ENCODE measurements around the gene INAVA. TPM values are rescaled to one million over a fixed set of nuclear protein-coding genes. Genes with fewer than 3 reads are reported as not detected.
A peak's percentile ranks its signal among the peaks of the same experiment; 100 is the strongest.

Gene INAVA
- total and polyA plus RNA-seq, 2 of the 13 experiments (the other 11 are each of a cell fraction or from before 2014, with no cell fraction given), result 6.0 to 13.5 TPM

DNA sequence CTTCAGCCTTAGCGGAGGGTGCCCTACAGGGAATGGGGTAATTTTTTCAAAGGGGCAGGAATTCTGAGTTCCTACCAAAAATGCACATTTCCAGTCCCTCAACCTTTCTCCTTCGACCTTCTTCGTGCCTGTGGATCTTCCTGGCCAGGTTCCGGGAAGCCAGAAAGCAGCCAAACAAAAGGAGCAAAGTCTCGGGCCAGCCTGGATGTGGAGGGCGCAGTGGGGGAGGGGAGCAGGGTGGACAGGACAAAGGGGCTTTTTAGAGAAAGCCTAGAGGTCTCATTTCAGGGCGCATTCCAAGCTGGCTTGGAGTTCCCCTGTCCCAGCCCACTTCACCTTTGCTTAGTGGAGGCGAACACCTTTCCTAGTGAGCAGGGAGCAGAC, 2.9 kb upstream of the INAVA start (continued):
- TF ChIP-seq, protein P1, sequence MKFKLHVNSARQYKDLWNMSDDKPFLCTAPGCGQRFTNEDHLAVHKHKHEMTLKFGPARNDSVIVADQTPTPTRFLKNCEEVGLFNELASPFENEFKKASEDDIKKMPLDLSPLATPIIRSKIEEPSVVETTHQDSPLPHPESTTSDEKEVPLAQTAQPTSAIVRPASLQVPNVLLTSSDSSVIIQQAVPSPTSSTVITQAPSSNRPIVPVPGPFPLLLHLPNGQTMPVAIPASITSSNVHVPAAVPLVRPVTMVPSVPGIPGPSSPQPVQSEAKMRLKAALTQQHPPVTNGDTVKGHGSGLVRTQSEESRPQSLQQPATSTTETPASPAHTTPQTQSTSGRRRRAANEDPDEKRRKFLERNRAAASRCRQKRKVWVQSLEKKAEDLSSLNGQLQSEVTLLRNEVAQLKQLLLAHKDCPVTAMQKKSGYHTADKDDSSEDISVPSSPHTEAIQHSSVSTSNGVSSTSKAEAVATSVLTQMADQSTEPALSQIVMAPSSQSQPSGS (CRISPR knock-in tag; IDR thresholded peaks at IDR 0.05), result no peak
- TF ChIP-seq SIN3B (IDR thresholded peaks at IDR 0.05; ENCODE audit: low read length), result no peak
- no peak for TF ChIP-seq TBL1XR1 (IDR thresholded peaks at IDR 0.05; ENCODE audit: borderline replicate concordance, low read length, partially characterized antibody)
- no peak; the same call in 1 of the 2 replicates for TF ChIP-seq ZMYM4 (CRISPR knock-in tag; IDR thresholded peaks at IDR 0.05)
- TF ChIP-seq THAP8 (CRISPR knock-in tag; IDR thresholded peaks at IDR 0.05; ENCODE audit: borderline replicate concordance), result no peak
- no peak; the same call in none of the 2 replicates for TF ChIP-seq PHF8 (CRISPR knock-in tag; IDR thresholded peaks at IDR 0.05)
- TF ChIP-seq, protein P2, sequence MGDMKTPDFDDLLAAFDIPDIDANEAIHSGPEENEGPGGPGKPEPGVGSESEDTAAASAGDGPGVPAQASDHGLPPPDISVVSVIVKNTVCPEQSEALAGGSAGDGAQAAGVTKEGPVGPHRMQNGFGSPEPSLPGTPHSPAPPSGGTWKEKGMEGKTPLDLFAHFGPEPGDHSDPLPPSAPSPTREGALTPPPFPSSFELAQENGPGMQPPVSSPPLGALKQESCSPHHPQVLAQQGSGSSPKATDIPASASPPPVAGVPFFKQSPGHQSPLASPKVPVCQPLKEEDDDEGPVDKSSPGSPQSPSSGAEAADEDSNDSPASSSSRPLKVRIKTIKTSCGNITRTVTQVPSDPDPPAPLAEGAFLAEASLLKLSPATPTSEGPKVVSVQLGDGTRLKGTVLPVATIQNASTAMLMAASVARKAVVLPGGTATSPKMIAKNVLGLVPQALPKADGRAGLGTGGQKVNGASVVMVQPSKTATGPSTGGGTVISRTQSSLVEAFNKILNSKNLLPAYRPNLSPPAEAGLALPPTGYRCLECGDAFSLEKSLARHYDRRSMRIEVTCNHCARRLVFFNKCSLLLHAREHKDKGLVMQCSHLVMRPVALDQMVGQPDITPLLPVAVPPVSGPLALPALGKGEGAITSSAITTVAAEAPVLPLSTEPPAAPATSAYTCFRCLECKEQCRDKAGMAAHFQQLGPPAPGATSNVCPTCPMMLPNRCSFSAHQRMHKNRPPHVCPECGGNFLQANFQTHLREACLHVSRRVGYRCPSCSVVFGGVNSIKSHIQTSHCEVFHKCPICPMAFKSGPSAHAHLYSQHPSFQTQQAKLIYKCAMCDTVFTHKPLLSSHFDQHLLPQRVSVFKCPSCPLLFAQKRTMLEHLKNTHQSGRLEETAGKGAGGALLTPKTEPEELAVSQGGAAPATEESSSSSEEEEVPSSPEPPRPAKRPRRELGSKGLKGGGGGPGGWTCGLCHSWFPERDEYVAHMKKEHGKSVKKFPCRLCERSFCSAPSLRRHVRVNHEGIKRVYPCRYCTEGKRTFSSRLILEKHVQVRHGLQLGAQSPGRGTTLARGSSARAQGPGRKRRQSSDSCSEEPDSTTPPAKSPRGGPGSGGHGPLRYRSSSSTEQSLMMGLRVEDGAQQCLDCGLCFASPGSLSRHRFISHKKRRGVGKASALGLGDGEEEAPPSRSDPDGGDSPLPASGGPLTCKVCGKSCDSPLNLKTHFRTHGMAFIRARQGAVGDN (CRISPR knock-in tag; IDR thresholded peaks at IDR 0.05), result peak; percentile 4; the same call in 1 of the 2 replicates
- TF ChIP-seq KDM5A (IDR thresholded peaks at IDR 0.05; ENCODE audit: borderline replicate concordance, low read length), result no peak
- TF ChIP-seq ZNF317 (CRISPR knock-in tag; IDR thresholded peaks at IDR 0.05), result peak; percentile 37; the same call in 1 of the 2 replicates
- no peak for TF ChIP-seq ZKSCAN8 (CRISPR knock-in tag; IDR thresholded peaks at IDR 0.05; ENCODE audit: borderline replicate concordance)
- no peak for TF ChIP-seq ZNF644 (CRISPR knock-in tag; IDR thresholded peaks at IDR 0.05; ENCODE audit: low read depth)
- no peak for TF ChIP-seq JUND (CRISPR knock-in tag; IDR thresholded peaks at IDR 0.05)
- peak; percentile 69; the same call in 1 of the 2 replicates for TF ChIP-seq RXRA (CRISPR knock-in tag; IDR thresholded peaks at IDR 0.05)
- peak; percentile 56; the same call in 1 of the 2 replicates for TF ChIP-seq HDAC1 (CRISPR knock-in tag; IDR thresholded peaks at IDR 0.05)
- TF ChIP-seq HNRNPK (IDR thresholded peaks at IDR 0.05; ENCODE audit: low read depth, low read length, poor library complexity, severe bottlenecking), result no peak
- TF ChIP-seq HES4 (CRISPR knock-in tag; IDR thresholded peaks at IDR 0.05; ENCODE audit: borderline replicate concordance), result no peak
- no peak for TF ChIP-seq KLF12 (CRISPR knock-in tag; IDR thresholded peaks at IDR 0.05; ENCODE audit: borderline replicate concordance)
- TF ChIP-seq ZNF354B (CRISPR knock-in tag; IDR thresholded peaks at IDR 0.05), result no peak
- TF ChIP-seq, protein P3, sequence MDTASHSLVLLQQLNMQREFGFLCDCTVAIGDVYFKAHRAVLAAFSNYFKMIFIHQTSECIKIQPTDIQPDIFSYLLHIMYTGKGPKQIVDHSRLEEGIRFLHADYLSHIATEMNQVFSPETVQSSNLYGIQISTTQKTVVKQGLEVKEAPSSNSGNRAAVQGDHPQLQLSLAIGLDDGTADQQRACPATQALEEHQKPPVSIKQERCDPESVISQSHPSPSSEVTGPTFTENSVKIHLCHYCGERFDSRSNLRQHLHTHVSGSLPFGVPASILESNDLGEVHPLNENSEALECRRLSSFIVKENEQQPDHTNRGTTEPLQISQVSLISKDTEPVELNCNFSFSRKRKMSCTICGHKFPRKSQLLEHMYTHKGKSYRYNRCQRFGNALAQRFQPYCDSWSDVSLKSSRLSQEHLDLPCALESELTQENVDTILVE (CRISPR knock-in tag; IDR thresholded peaks at IDR 0.05), result no peak
- TF ChIP-seq RAD51 (IDR thresholded peaks at IDR 0.05; ENCODE audit: borderline replicate concordance), result no peak
- TF ChIP-seq ZNF773 (CRISPR knock-in tag; IDR thresholded peaks at IDR 0.05; ENCODE audit: borderline replicate concordance), result no peak
- no peak for TF ChIP-seq FUBP1 (CRISPR knock-in tag; IDR thresholded peaks at IDR 0.05; ENCODE audit: borderline replicate concordance)
